Measurements from ENCODE around the gene ITGA2B. TPM values are rescaled to one million over a fixed set of nuclear protein-coding genes. Genes with fewer than 3 reads are reported as not detected.

The ITGA2B gene
- total and polyA plus RNA-seq, 10 of the 15 experiments (the other 5 are each of a cell fraction or from before 2014, with no cell fraction given): 0.04 to 0.51 (median 0.21) TPM; not detected in 1

GRCh38 chr17:44324571-44325275 is 64.7 kb downstream of the ITGA2B start, which contains the start of gene SLC25A39 (continued):
- TF ChIP-seq ZNF592 (IDR thresholded peaks at IDR 0.05) (0 out of 2 replicates have a peak, but pooled peaks have one; percentile 58), TCF3 (IDR thresholded peaks at IDR 0.05; ENCODE audit: borderline replicate concordance, insufficient read depth, low read depth, low read length) (no peak), KDM1A (IDR thresholded peaks at IDR 0.05; ENCODE audit: borderline replicate concordance) (peak; percentile 90; the same call in 1 of the 2 replicates), EED (IDR thresholded peaks at IDR 0.05; ENCODE audit: low read depth) (peak; percentile 36; the same call in 1 of the 2 replicates), BRCA1 (IDR thresholded peaks at IDR 0.05; ENCODE audit: low read depth, low read length) (no peak), ZNF687 (IDR thresholded peaks at IDR 0.05) (peak; percentile 89), MAX (IDR thresholded peaks at IDR 0.05; ENCODE audit: low read depth, low read length) (peak; percentile 76), LARP7 (IDR thresholded peaks at IDR 0.05) (peak; percentile 87), PAX5 (IDR thresholded peaks at IDR 0.05; ENCODE audit: borderline replicate concordance, low read depth, low read length) (peak; percentile 56; the same call in 1 of the 2 replicates), SMARCA5 (IDR thresholded peaks at IDR 0.05) (peak; percentile 86), NKRF (conservative IDR thresholded peaks at IDR 0.05) (peak; percentile 88), NR2F1 (conservative IDR thresholded peaks at IDR 0.05) (peak; percentile 57), EP300 (IDR thresholded peaks at IDR 0.05; ENCODE audit: borderline replicate concordance in 1 of 2, control insufficient read depth in 1 of 2, low read depth in 2 of 2, low read length in 2 of 2) (no peak), SUZ12 (IDR thresholded peaks at IDR 0.05; ENCODE audit: unreplicated experiment) (no peak), PKNOX1 (IDR thresholded peaks at IDR 0.05) (no peak; the same call in 1 of the 2 replicates), NFXL1 (IDR thresholded peaks at IDR 0.05; ENCODE audit: borderline replicate concordance) (0 out of 2 replicates have a peak, but pooled peaks have one; percentile 57), ZZZ3 (IDR thresholded peaks at IDR 0.05; ENCODE audit: control insufficient read depth, insufficient read length, low read depth) (no peak), JUNB (IDR thresholded peaks at IDR 0.05) (no peak)

Data from GM12878 (cell line).